Fibroblast of lung (primary cell): ENCODE results near the gene BRME1.

Experiments
- CTCF ChIP-seq, 2 donors: IDR thresholded peaks in 1 of 2; conservative IDR thresholded peaks in 1 of 2; 1 replicate in 1 of 2; 2 replicates in 1 of 2; pipeline ENCODE4 v1.5.1; 2011 to 2012; ENCODE audit warnings: low read length in 2 of 2, control low read depth in 1 of 2, inconsistent platforms in 1 of 2, low read depth in 1 of 2, mild to moderate bottlenecking in 1 of 2
- EZH2 ChIP-seq: IDR thresholded peaks from 2 replicates; pipeline ENCODE4 v1.5.1; 2012; ENCODE audit warnings: low read length, control low read depth, mild to moderate bottlenecking; ENCODE audit errors: missing control alignments

- no peak for TF ChIP-seq CTCF (conservative IDR thresholded peaks at IDR 0.05 in 1 of 2, IDR thresholded peaks at IDR 0.05 in 1 of 2; ENCODE audit: low read depth in 1 of 2, low read length in 2 of 2)
- no peak for TF ChIP-seq EZH2
These were observed at the start of gene BRME1, which contains the start of gene CC2D1A for GRCh38 chr19:13905634-13906520.
